Endothelial cell of umbilical vein (primary cell): ENCODE results near the gene ATG13. TPM values are rescaled to one million over a fixed set of nuclear protein-coding genes. Genes with fewer than 3 reads are reported as not detected.

Experiments
- BruUV-seq: library from RNA; stranded (reverse); fragments of 400-500 nt; replicated peaks from 2 replicates; lab custom pipeline; 2021; lab: Mats Ljungman, UMichigan
- CTCF ChIA-PET: fragments of 300-600, 350-600 bp; sonication (Branson Sonifier 250); formaldehyde crosslinking; loops from one replicate; lab custom pipeline; 2021; ENCODE audit warnings: antibody characterized with exemption, inconsistent platforms; lab: Charles Lee
- POLR2A ChIA-PET: fragments of 300-600, 350-600 bp; sonication (Branson Sonifier 250); formaldehyde crosslinking; loops from one replicate; lab custom pipeline; 2021; ENCODE audit warnings: antibody characterized with exemption, inconsistent platforms; lab: Charles Lee
- DNase-seq: peaks from one replicate; pipeline ENCODE4 v3.0.0-alpha.2; 2011; ENCODE audit warnings: low read depth, low spot score
- FAIRE-seq: peaks from 2 replicates; lab custom pipeline; 2011; peaks lifted over from hg19 to GRCh38; lab: Jason Lieb, UNC
- H2AFZ ChIP-seq: 2 replicates; pipeline ENCODE4 v1.6.0; 2012; ENCODE audit warnings: low read depth, low read length, control low read depth, inconsistent platforms
- H3K27ac ChIP-seq: 2 replicates; pipeline ENCODE4 v1.5.1; 2011; ENCODE audit warnings: low read depth, mild to moderate bottlenecking, control low read depth, low read length, moderate library complexity; ENCODE audit not compliant: insufficient read depth
- H3K27me3 ChIP-seq, 2 experiments: 2 replicates each; pipeline versions ENCODE4 v1.6.0 to v1.6.1; 2011; ENCODE audit warnings: low read length in 2 of 2, mixed read lengths in 1 of 2; ENCODE audit not compliant: control insufficient read depth in 2 of 2, insufficient read depth in 2 of 2
- H3K36me3 ChIP-seq, 2 experiments: 2 replicates in 1 of 2; 3 replicates in 1 of 2; pipeline ENCODE4 v1.5.1; 2011; ENCODE audit warnings: low read length in 2 of 2, mild to moderate bottlenecking in 1 of 2, moderate library complexity in 1 of 2; ENCODE audit not compliant: control insufficient read depth in 2 of 2, insufficient read depth in 2 of 2; ENCODE audit errors: extremely low read depth in 1 of 2
- H3K4me1 ChIP-seq: 3 replicates; pipeline ENCODE4 v1.5.1; 2011; ENCODE audit warnings: mild to moderate bottlenecking, low read length; ENCODE audit not compliant: control insufficient read depth, insufficient read depth; ENCODE audit errors: extremely low read depth
- H3K4me2 ChIP-seq: 2 replicates; pipeline ENCODE4 v1.6.1; 2011; ENCODE audit warnings: low read length, control low read depth, mixed read lengths; ENCODE audit not compliant: insufficient read depth
- H3K4me3 ChIP-seq, 3 experiments: fragments of 200-600 bp in 1 of 3; sonication (generic), shearing (Covaris generic) in 1 of 3; replicated peaks in 1 of 3; 2 replicates each; pipeline ENCODE4 v1.5.1; 2011 to 2016; ENCODE audit warnings: control low read depth in 3 of 3, low read length in 3 of 3, mild to moderate bottlenecking in 2 of 3, inconsistent platforms in 1 of 3, low read depth in 1 of 3, moderate library complexity in 1 of 3; ENCODE audit not compliant: insufficient read depth in 1 of 3
- H3K79me2 ChIP-seq: 2 replicates; pipeline ENCODE4 v1.6.0; 2012; ENCODE audit warnings: low read length, inconsistent platforms; ENCODE audit not compliant: control insufficient read depth, insufficient read depth
- H3K9ac ChIP-seq: replicated peaks from 2 replicates; pipeline ENCODE3; 2011; ENCODE audit warnings: low read length, control low read depth; ENCODE audit not compliant: insufficient read depth; ENCODE audit errors: extremely low read depth
- H3K9me1 ChIP-seq: replicated peaks from 3 replicates; pipeline ENCODE4 v1.6.0; 2011; ENCODE audit warnings: mild to moderate bottlenecking, low read length; ENCODE audit not compliant: control insufficient read depth, insufficient read depth; ENCODE audit errors: extremely low read depth
- H3K9me3 ChIP-seq: replicated peaks from 2 replicates; pipeline ENCODE4 v1.5.1; 2012; ENCODE audit warnings: low read length, inconsistent platforms; ENCODE audit not compliant: control insufficient read depth, insufficient read depth
- H4K20me1 ChIP-seq: replicated peaks from 2 replicates; pipeline ENCODE3; 2011; ENCODE audit warnings: mild to moderate bottlenecking, low read length; ENCODE audit not compliant: control insufficient read depth, insufficient read depth; ENCODE audit errors: extremely low read depth
- EZH2 ChIP-seq: IDR thresholded peaks from 2 replicates; pipeline ENCODE4 v1.6.1; 2012; ENCODE audit warnings: borderline replicate concordance, low read depth, mild to moderate bottlenecking, moderate library complexity, low read length, inconsistent platforms; ENCODE audit not compliant: severe bottlenecking
- FOS ChIP-seq: IDR thresholded peaks from 2 replicates; pipeline ENCODE4 v1.6.1; 2011; ENCODE audit warnings: mild to moderate bottlenecking, low read length, moderate library complexity, borderline replicate concordance; ENCODE audit not compliant: insufficient read depth
- GATA2 ChIP-seq: IDR thresholded peaks from 2 replicates; pipeline ENCODE4 v1.7.0; 2011; ENCODE audit warnings: low read depth, mild to moderate bottlenecking, moderate library complexity, mixed read lengths, low read length; ENCODE audit not compliant: insufficient read length, insufficient read depth
- JUN ChIP-seq: IDR thresholded peaks from 2 replicates; pipeline ENCODE4 v1.6.1; 2011; ENCODE audit warnings: borderline replicate concordance, low read depth; ENCODE audit not compliant: insufficient read length, insufficient read depth
- MYC ChIP-seq: IDR thresholded peaks from one replicate; pipeline ENCODE4 v1.6.1; 2011; ENCODE audit warnings: mild to moderate bottlenecking, low read depth, low read length
- POLR2A ChIP-seq: IDR thresholded peaks from 2 replicates; pipeline ENCODE4 v1.6.1; 2012; ENCODE audit warnings: low read depth, mild to moderate bottlenecking, control low read depth, low read length
- POLR2AphosphoS5 ChIP-seq: IDR thresholded peaks from 2 replicates; pipeline ENCODE4 v1.6.1; 2012; ENCODE audit warnings: low read depth, mild to moderate bottlenecking, control low read depth, low read length, moderate library complexity; ENCODE audit not compliant: insufficient read depth
- dilution Hi-C: fragments of 300-500 bp; cut with MboI; formaldehyde crosslinking; loops from one replicate; pipeline ENCODE4 v1.15.0; 2019; ENCODE audit warnings: low sequenced_read_pairs; ENCODE audit not compliant: extremely low pct_ligation_motif_present
- intact Hi-C: fragments of 100-400 bp; cut with micrococcal nuclease; formaldehyde crosslinking; loops from one replicate; pipeline ENCODE4 v1.10.0; 2022
- polyA plus RNA-seq, 4 experiments: library from polyadenylated mRNA; depleted of rRNA in 3 of 4; stranded (reverse) in 3 of 4; unstranded in 1 of 4; fragments of >200 nt; gene quantifications; 2 replicates each; pipeline versions ENCODE4 v1.2.1 to v1.2.3, GENCODE V29; 2011 to 2012; ENCODE audit warnings: missing spikeins in 1 of 4
- total RNA-seq: library from RNA; stranded (reverse); gene quantifications from 2 replicates; pipeline ENCODE4 v1.2.3, GENCODE V29; 2021
- TF ChIP-seq, protein P1 (sequence below), 2 donors: IDR thresholded peaks; 1 replicate in 1 of 2; 2 replicates in 1 of 2; pipeline ENCODE4 v1.5.1; 2011; ENCODE audit warnings: low read length in 2 of 2, mild to moderate bottlenecking in 2 of 2, moderate library complexity in 2 of 2, control low read depth in 1 of 2, inconsistent platforms in 1 of 2, low read depth in 1 of 2; ENCODE audit not compliant: insufficient read depth in 1 of 2; ENCODE audit errors: extremely low read depth in 1 of 2
- TF ChIP-seq, protein P2 (sequence below): IDR thresholded peaks from 2 replicates; pipeline ENCODE4 v1.6.1; 2011; ENCODE audit not compliant: insufficient read depth, insufficient read length

ATG13 gene
- total and polyA plus RNA-seq, 2 donors (not counting 3 experiments of a cell fraction or from before 2014, with no cell fraction given), result 60.1 to 66.5 TPM

DNA sequence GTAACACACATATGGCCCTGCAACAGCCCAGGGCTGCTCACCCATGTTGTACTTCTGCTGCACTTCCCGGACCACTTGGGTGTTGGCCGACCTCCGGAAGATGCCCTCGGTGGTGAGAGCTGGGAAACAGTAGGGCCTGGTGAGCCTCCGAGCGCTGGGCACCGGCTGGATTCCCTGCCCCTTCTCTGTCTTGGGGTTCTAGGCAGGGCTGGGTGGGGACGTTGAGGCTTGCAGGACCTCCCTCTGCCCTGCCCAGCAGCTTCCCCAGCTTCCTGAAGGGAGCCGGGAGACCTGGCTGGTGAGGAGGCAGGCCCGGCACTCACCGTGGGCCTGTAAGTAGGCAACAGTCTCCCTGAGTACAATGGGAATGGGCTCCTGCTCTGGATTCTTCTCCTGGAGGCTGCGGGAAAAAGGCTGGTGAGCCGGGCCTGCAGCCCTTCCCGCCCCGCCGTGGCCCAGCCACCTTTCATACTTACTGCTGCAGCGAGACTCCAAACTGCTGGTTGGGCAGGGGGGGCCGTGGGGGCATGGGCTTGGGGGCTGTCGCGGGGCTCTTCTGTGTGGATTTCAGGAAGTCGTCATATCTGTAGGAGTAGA lies 62.9 kb downstream of the ATG13 start:
- intact Hi-C loops, result no loop called here
- H3K4me1 ChIP-seq, result no peaks in the 10 kb centered on the region
- POLR2A ChIA-PET, result no interaction called here
- no peaks in the 10 kb centered on the region for H3K27me3 ChIP-seq
- DNase-seq (no peak), FAIRE-seq (no peak)
- no peaks in the 10 kb centered on the region for H3K9me3 ChIP-seq
- dilution Hi-C loops, result no loop called here
- peaks cover 0 to 29% of the 10 kb centered on the region in 2 experiments for H3K36me3 ChIP-seq
- H3K27ac ChIP-seq, result no peak overlapping the region
- no peak overlapping the region for H2AFZ ChIP-seq
- CTCF ChIA-PET, result no interaction called here
- no peak overlapping the region for H3K4me3 ChIP-seq
- no peaks in the 10 kb centered on the region for H3K79me2 ChIP-seq
- no peak overlapping the region for H3K9ac ChIP-seq
- H3K9me1 ChIP-seq, result no peaks in the 10 kb centered on the region
- H4K20me1 ChIP-seq, result no peaks in the 10 kb centered on the region
- no peak for TF ChIP-seq POLR2AphosphoS5
- TF ChIP-seq EZH2, result no peak
- TF ChIP-seq JUN, result no peak
- no peak for TF ChIP-seq GATA2
- TF ChIP-seq, protein P1, sequence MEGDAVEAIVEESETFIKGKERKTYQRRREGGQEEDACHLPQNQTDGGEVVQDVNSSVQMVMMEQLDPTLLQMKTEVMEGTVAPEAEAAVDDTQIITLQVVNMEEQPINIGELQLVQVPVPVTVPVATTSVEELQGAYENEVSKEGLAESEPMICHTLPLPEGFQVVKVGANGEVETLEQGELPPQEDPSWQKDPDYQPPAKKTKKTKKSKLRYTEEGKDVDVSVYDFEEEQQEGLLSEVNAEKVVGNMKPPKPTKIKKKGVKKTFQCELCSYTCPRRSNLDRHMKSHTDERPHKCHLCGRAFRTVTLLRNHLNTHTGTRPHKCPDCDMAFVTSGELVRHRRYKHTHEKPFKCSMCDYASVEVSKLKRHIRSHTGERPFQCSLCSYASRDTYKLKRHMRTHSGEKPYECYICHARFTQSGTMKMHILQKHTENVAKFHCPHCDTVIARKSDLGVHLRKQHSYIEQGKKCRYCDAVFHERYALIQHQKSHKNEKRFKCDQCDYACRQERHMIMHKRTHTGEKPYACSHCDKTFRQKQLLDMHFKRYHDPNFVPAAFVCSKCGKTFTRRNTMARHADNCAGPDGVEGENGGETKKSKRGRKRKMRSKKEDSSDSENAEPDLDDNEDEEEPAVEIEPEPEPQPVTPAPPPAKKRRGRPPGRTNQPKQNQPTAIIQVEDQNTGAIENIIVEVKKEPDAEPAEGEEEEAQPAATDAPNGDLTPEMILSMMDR (IDR thresholded peaks at IDR 0.05; ENCODE audit: extremely low read depth in 1 of 2, insufficient read depth in 1 of 2, low read depth in 1 of 2, low read length in 2 of 2), result no peak
- no peak overlapping the region for H3K4me2 ChIP-seq
- BruUV-seq, result no TSS peak

DNA sequence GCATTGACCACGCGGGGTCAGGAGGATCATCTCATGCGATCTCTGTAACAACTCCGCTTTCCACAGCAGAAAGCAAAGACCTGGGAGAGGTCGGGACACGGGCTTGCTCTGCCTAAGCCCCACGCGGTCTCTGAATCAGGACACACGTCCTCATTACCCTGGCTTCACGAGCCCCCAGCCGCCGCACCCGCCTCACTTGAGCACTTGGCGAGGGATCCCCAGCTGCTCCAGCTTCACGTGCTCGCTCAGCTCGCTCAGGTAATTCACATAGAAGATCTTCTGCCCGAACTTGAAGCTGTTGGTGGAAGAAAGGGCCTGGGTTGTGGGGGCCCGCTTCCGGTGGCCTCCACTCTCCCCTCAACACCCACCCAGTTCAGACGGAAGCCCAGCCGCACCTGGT lies 63.5 kb downstream of the ATG13 start:
- no peak overlapping the region for H3K4me3 ChIP-seq
- no peak overlapping the region for H3K27ac ChIP-seq
- H3K79me2 ChIP-seq, result no peaks in the 10 kb centered on the region
- H2AFZ ChIP-seq, result no peak overlapping the region
- intact Hi-C loops (no loop called here), dilution Hi-C loops (no loop called here)
- no peaks in the 10 kb centered on the region for H3K9me1 ChIP-seq
- no TSS peak for BruUV-seq
- ChIA-PET CTCF (no interaction called here), POLR2A (no interaction called here)
- H3K4me2 ChIP-seq, result no peak overlapping the region
- H3K36me3 ChIP-seq, result peaks cover 0 to 29% of the 10 kb centered on the region in 2 experiments
- DNase-seq (no peak), FAIRE-seq (no peak)
- TF ChIP-seq, protein P1 (IDR thresholded peaks at IDR 0.05; ENCODE audit: extremely low read depth in 1 of 2, insufficient read depth in 1 of 2, low read depth in 1 of 2, low read length in 2 of 2), result no peak
- no peak for TF ChIP-seq POLR2AphosphoS5
- TF ChIP-seq MYC, result no peak
- no peak for TF ChIP-seq POLR2A
- no peak for TF ChIP-seq FOS
- no peak for TF ChIP-seq EZH2
- TF ChIP-seq, protein P2, sequence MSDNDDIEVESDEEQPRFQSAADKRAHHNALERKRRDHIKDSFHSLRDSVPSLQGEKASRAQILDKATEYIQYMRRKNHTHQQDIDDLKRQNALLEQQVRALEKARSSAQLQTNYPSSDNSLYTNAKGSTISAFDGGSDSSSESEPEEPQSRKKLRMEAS, result no peak
- no peak for TF ChIP-seq GATA2
- no peak for TF ChIP-seq JUN
- H4K20me1 ChIP-seq, result no peaks in the 10 kb centered on the region
- H3K9me3 ChIP-seq, result no peaks in the 10 kb centered on the region
- no peaks in the 10 kb centered on the region for H3K4me1 ChIP-seq
- H3K27me3 ChIP-seq, result no peaks in the 10 kb centered on the region
- H3K9ac ChIP-seq, result no peak overlapping the region
